RWPE1 (cell line): ENCODE results near the gene UNC13D.

Experiments used
- CTCF ChIA-PET: fragments of 350-600 bp; sonication (Branson Sonifier 250); formaldehyde crosslinking; extraction: SDS; loops from one replicate; lab custom pipeline; 2021; lab: Yijun Ruan, JAX
- POLR2A ChIA-PET: fragments of 400-600 bp; formaldehyde crosslinking; extraction: SDS; loops from one replicate; lab custom pipeline; 2020; ENCODE audit warnings: antibody characterized with exemption; ENCODE audit not compliant: low non-redundant PET; lab: Yijun Ruan, JAX
- DNase-seq: peaks from one replicate; pipeline ENCODE4 v3.0.0; 2012; ENCODE audit warnings: low spot score
- H3K27ac ChIP-seq: fragments of 450-650 bp; 2 replicates; pipeline ENCODE4 v1.5.1; 2017
- CTCF ChIP-seq: fragments of 450-650 bp; conservative IDR thresholded peaks from 2 replicates; pipeline ENCODE4 v1.5.1; 2017; ENCODE audit warnings: low read depth, mild to moderate bottlenecking

The UNC13D gene

GRCh38 chr17:75878174-75878998 is 34.2 kb upstream of the UNC13D start, which contains the start of gene TRIM47:
TRIM47 (minus strand) TSS chr17:75878581; CDS start chr17:75878548, 33 bp downstream.
- peak within 1 kb of the TSS; percentile 98 for H3K27ac ChIP-seq
- TF ChIP-seq CTCF = 0 out of 2 replicates have a peak, but pooled peaks have one; percentile 20
- ChIA-PET POLR2A (interaction anchor here (0.7 kb wide), 2 partner anchors 23 to 98 kb away, joined by 3 read pairs; partner anchors contain the start of gene WBP2), CTCF (interaction anchor here (0.7 to 2.2 kb wide), 9 partner anchors 9 to 115 kb away, joined by 3 to 8 read pairs (median 4); partner anchors contain the start of gene TRIM65)
- DNase-seq = peak; percentile 52

- ChIA-PET POLR2A (interaction anchor here (0.6 to 1.2 kb wide), 3 partner anchors 21 to 101 kb away, joined by 3 to 4 read pairs (median 3); no protein-coding TSS in a partner anchor), CTCF (interaction anchor here (0.5 to 1.7 kb wide), 10 partner anchors 12 to 69 kb away, joined by 3 to 8 read pairs (median 4); partner anchors contain the start of genes TRIM65 and UNC13D)
- H3K27ac ChIP-seq = peak overlapping the region; percentile 98
- TF ChIP-seq CTCF = peak; percentile 73
- peak; percentile 51 for DNase-seq
These were observed 33.6 kb upstream of the UNC13D start for GRCh38 chr17:75877752-75878173.

DNA sequence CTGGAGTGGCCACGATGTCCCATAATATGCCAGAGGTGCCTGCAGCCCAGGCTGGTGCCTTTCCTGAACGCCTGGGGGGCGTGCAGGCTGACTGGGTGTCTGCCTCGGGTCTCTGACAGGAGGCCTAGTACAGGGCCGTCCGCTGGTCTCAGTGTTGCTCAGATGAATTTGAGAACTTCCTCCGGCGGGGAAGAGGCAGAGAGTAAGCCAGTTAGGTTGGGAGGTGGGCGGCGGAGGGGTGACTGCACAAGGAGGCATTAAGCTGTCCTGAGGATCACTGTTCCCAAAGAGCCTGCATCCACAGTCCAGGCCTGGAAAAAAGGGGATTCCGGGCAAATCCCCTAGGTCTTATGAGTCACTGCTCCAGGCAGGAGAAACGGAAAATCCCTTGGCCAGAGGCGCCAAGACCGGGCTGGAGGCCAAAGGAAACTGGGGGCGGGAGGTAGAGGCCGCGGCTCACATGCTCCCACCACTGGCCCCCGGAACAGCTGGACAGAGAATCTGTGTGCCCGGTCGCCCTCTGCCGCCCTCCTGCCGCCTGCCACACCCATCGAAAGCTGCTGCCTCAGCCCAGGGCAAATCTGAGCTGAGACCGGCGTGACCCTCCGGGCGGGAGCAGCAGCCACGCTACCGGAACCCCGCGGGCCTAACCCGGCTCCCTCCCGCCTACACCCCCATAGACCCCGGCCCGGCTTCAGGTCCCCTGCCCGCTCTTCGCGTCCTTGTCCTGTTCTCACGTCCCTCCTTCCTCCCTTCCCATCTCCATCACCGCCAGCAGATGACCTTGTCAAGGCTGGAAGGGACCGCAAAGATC is 32.9 kb upstream of the UNC13D start:
- CTCF ChIA-PET = interaction anchor here (0.5 to 1.7 kb wide), 8 partner anchors 13 to 69 kb away, joined by 3 to 8 read pairs (median 4); partner anchors contain the start of genes TRIM65 and UNC13D
- no peak for TF ChIP-seq CTCF
- H3K27ac ChIP-seq = peak overlapping the region; percentile 98
- DNase-seq = peak; percentile 81
- POLR2A ChIA-PET = interaction anchor here (0.5 to 1.2 kb wide), 4 partner anchors 16 to 100 kb away, joined by 3 to 4 read pairs (median 4); no protein-coding TSS in a partner anchor

GRCh38 chr17:75876190-75876937 is 32.2 kb upstream of the UNC13D start:
- peak; percentile 54 for DNase-seq
- peak overlapping the region; percentile 98 for H3K27ac ChIP-seq
- CTCF ChIA-PET = interaction anchor here (0.6 to 1.9 kb wide), 11 partner anchors 15 to 493 kb away, joined by 3 to 11 read pairs (median 3); partner anchors contain the start of genes TRIM65 and UNC13D
- POLR2A ChIA-PET = interaction anchor here (0.9 to 1.8 kb wide), 5 partner anchors 17 to 100 kb away, joined by 3 to 10 read pairs (median 4); partner anchors contain the start of gene WBP2
- peak; percentile 36 for TF ChIP-seq CTCF

DNA sequence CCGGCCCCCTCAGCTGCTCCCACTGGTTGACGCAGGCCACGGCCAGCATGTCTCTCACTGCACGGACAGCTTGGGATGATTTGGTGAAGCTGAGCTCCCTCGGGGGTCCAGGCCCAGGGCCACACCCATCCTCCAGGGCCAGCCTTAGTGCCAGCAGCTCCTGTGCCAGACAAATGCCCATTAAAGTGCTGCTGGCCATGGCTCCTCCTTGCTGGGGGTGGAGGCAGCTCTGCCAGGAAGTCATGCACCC is 31.7 kb upstream of the UNC13D start:
- ChIA-PET POLR2A (interaction anchor here (0.9 to 1.8 kb wide), 4 partner anchors 20 to 114 kb away, joined by 3 to 10 read pairs (median 4); partner anchors contain the start of gene WBP2), CTCF (interaction anchor here (0.6 to 1.9 kb wide), 9 partner anchors 14 to 493 kb away, joined by 3 to 11 read pairs (median 3); partner anchors contain the start of genes TRIM65 and UNC13D)
- no peak for TF ChIP-seq CTCF
- peak; percentile 84 for DNase-seq
- peak overlapping the region; percentile 98 for H3K27ac ChIP-seq
